ENCODE data around the gene WBP1.

The WBP1 gene

GRCh38 chr2:74416778-74417177, 41.5 kb upstream of the WBP1 start:
- Histone ChIP-seq H3K56ac (ENCODE audit: low read length) (no peak overlapping the region), H2AK5ac (ENCODE audit: low read length) (no peak overlapping the region), H2BK5ac (ENCODE audit: low read length) (no peak overlapping the region), H3K4me2 (ENCODE audit: low read length) (no peak overlapping the region), H3K4me1 (ENCODE audit: control insufficient read depth, low read depth, low read length) (no peaks in the 10 kb centered on the region), H2BK15ac (replicated peaks; ENCODE audit: low read depth) (no peak overlapping the region), H3K23ac (ENCODE audit: low read length) (no peak overlapping the region), H3K18ac (ENCODE audit: low read length) (no peak overlapping the region), H3K9ac (ENCODE audit: low read length) (no peak overlapping the region), H4K5ac (ENCODE audit: low read length) (no peak overlapping the region), H3K36me3 (ENCODE audit: control insufficient read depth, insufficient read depth, low read length) (no peaks in the 10 kb centered on the region), H3K79me1 (ENCODE audit: low read length) (no peaks in the 10 kb centered on the region), H3K27me3 (ENCODE audit: insufficient read depth, low read length, poor library complexity) (no peaks in the 10 kb centered on the region), H3K79me2 (ENCODE audit: control insufficient read depth, insufficient read depth, low read length) (no peaks in the 10 kb centered on the region), H2BK120ac (ENCODE audit: low read depth, low read length) (no peak overlapping the region), H3K4me3 (ENCODE audit: low read length) (no peak overlapping the region), H4K8ac (ENCODE audit: low read depth, low read length) (no peak overlapping the region), H3K27ac (ENCODE audit: low read depth, low read length) (no peak overlapping the region), H3K4ac (ENCODE audit: low read depth, low read length) (no peak overlapping the region)
- DNase-seq, result no peak
- WGBS (ENCODE audit: extremely low coverage, insufficient coverage, low lambda C conversion rate), result no CpG with 5 or more reads among the region's 3 CpGs

GRCh38 chr2:74417197-74417596, 41.0 kb upstream of the WBP1 start:
- no peaks in the 10 kb centered on the region for H3K79me1 ChIP-seq (ENCODE audit: low read length)
- no peak overlapping the region for H3K4ac ChIP-seq (ENCODE audit: low read depth, low read length)
- WGBS (ENCODE audit: extremely low coverage, insufficient coverage, low lambda C conversion rate), result no CpG with 5 or more reads among the region's 3 CpGs

GRCh38 chr2:74417763-74418162, 40.5 kb upstream of the WBP1 start:
- H3K79me2 ChIP-seq (ENCODE audit: control insufficient read depth, insufficient read depth, low read length), result no peaks in the 10 kb centered on the region
- no peak overlapping the region for H2BK5ac ChIP-seq (ENCODE audit: low read length)
- H3K18ac ChIP-seq (ENCODE audit: low read length), result no peak overlapping the region
- no CpG with 5 or more reads among the region's 6 CpGs for WGBS (ENCODE audit: extremely low coverage, insufficient coverage, low lambda C conversion rate)
- no peaks in the 10 kb centered on the region for H3K4me1 ChIP-seq (ENCODE audit: control insufficient read depth, low read depth, low read length)
- H2BK120ac ChIP-seq (ENCODE audit: low read depth, low read length), result no peak overlapping the region
- no peak overlapping the region for H3K4me3 ChIP-seq (ENCODE audit: low read length)
- no peak overlapping the region for H3K4ac ChIP-seq (ENCODE audit: low read depth, low read length)
- H3K23ac ChIP-seq (ENCODE audit: low read length), result no peak overlapping the region
- no peak overlapping the region for H2AK5ac ChIP-seq (ENCODE audit: low read length)
- no peaks in the 10 kb centered on the region for H3K36me3 ChIP-seq (ENCODE audit: control insufficient read depth, insufficient read depth, low read length)
- no peak overlapping the region for H3K27ac ChIP-seq (ENCODE audit: low read depth, low read length)
- H3K4me2 ChIP-seq (ENCODE audit: low read length), result no peak overlapping the region
- H4K5ac ChIP-seq (ENCODE audit: low read length), result no peak overlapping the region
- no peak overlapping the region for H3K9ac ChIP-seq (ENCODE audit: low read length)
- no peak overlapping the region for H3K56ac ChIP-seq (ENCODE audit: low read length)
- H2BK15ac ChIP-seq (replicated peaks; ENCODE audit: low read depth), result no peak overlapping the region
- DNase-seq, result no peak
- H4K8ac ChIP-seq (ENCODE audit: low read depth, low read length), result no peak overlapping the region
- no peaks in the 10 kb centered on the region for H3K27me3 ChIP-seq (ENCODE audit: insufficient read depth, low read length, poor library complexity)
- no peaks in the 10 kb centered on the region for H3K79me1 ChIP-seq (ENCODE audit: low read length)

More at GRCh38 chr2:74417197-74417596, 41.0 kb upstream of the WBP1 start:
- Histone ChIP-seq H3K4me1 (ENCODE audit: control insufficient read depth, low read depth, low read length) (no peaks in the 10 kb centered on the region), H2BK5ac (ENCODE audit: low read length) (no peak overlapping the region), H3K56ac (ENCODE audit: low read length) (no peak overlapping the region), H3K18ac (ENCODE audit: low read length) (no peak overlapping the region), H2AK5ac (ENCODE audit: low read length) (no peak overlapping the region), H3K23ac (ENCODE audit: low read length) (no peak overlapping the region), H3K4me2 (ENCODE audit: low read length) (no peak overlapping the region), H2BK120ac (ENCODE audit: low read depth, low read length) (no peak overlapping the region), H3K36me3 (ENCODE audit: control insufficient read depth, insufficient read depth, low read length) (no peaks in the 10 kb centered on the region), H3K9ac (ENCODE audit: low read length) (no peak overlapping the region), H4K5ac (ENCODE audit: low read length) (no peak overlapping the region), H2BK15ac (replicated peaks; ENCODE audit: low read depth) (no peak overlapping the region), H3K4me3 (ENCODE audit: low read length) (no peak overlapping the region), H3K27ac (ENCODE audit: low read depth, low read length) (no peak overlapping the region), H4K8ac (ENCODE audit: low read depth, low read length) (no peak overlapping the region), H3K79me2 (ENCODE audit: control insufficient read depth, insufficient read depth, low read length) (no peaks in the 10 kb centered on the region), H3K27me3 (ENCODE audit: insufficient read depth, low read length, poor library complexity) (no peaks in the 10 kb centered on the region)
- DNase-seq, result no peak

GRCh38 chr2:74418312-74418711, 39.9 kb upstream of the WBP1 start:
- Histone ChIP-seq H2BK15ac (replicated peaks; ENCODE audit: low read depth) (no peak overlapping the region), H3K36me3 (ENCODE audit: control insufficient read depth, insufficient read depth, low read length) (no peaks in the 10 kb centered on the region), H3K23ac (ENCODE audit: low read length) (no peak overlapping the region), H2BK5ac (ENCODE audit: low read length) (no peak overlapping the region), H4K8ac (ENCODE audit: low read depth, low read length) (no peak overlapping the region), H3K4me3 (ENCODE audit: low read length) (no peak overlapping the region), H3K79me1 (ENCODE audit: low read length) (no peaks in the 10 kb centered on the region), H3K4ac (ENCODE audit: low read depth, low read length) (no peak overlapping the region), H3K9ac (ENCODE audit: low read length) (no peak overlapping the region), H4K5ac (ENCODE audit: low read length) (no peak overlapping the region), H3K27ac (ENCODE audit: low read depth, low read length) (no peak overlapping the region), H3K27me3 (ENCODE audit: insufficient read depth, low read length, poor library complexity) (no peaks in the 10 kb centered on the region), H2BK120ac (ENCODE audit: low read depth, low read length) (no peak overlapping the region), H3K4me2 (ENCODE audit: low read length) (no peak overlapping the region), H3K79me2 (ENCODE audit: control insufficient read depth, insufficient read depth, low read length) (no peaks in the 10 kb centered on the region), H3K4me1 (ENCODE audit: control insufficient read depth, low read depth, low read length) (no peaks in the 10 kb centered on the region), H3K18ac (ENCODE audit: low read length) (no peak overlapping the region), H2AK5ac (ENCODE audit: low read length) (no peak overlapping the region), H3K56ac (ENCODE audit: low read length) (no peak overlapping the region)
- WGBS (ENCODE audit: extremely low coverage, insufficient coverage, low lambda C conversion rate), result no CpG with 5 or more reads among the region's 27 CpGs
- no peak for DNase-seq

- Histone ChIP-seq H2BK120ac (ENCODE audit: low read depth, low read length) (no peak overlapping the region), H2BK5ac (ENCODE audit: low read length) (no peak overlapping the region), H3K9ac (ENCODE audit: low read length) (no peak overlapping the region), H3K4me1 (ENCODE audit: control insufficient read depth, low read depth, low read length) (no peaks in the 10 kb centered on the region), H3K18ac (ENCODE audit: low read length) (no peak overlapping the region), H3K36me3 (ENCODE audit: control insufficient read depth, insufficient read depth, low read length) (no peaks in the 10 kb centered on the region), H2AK5ac (ENCODE audit: low read length) (no peak overlapping the region), H3K56ac (ENCODE audit: low read length) (no peak overlapping the region), H2BK15ac (replicated peaks; ENCODE audit: low read depth) (no peak overlapping the region), H3K79me2 (ENCODE audit: control insufficient read depth, insufficient read depth, low read length) (no peaks in the 10 kb centered on the region), H3K4me2 (ENCODE audit: low read length) (no peak overlapping the region), H3K23ac (ENCODE audit: low read length) (no peak overlapping the region), H3K27ac (ENCODE audit: low read depth, low read length) (no peak overlapping the region), H3K79me1 (ENCODE audit: low read length) (no peaks in the 10 kb centered on the region), H4K8ac (ENCODE audit: low read depth, low read length) (no peak overlapping the region), H3K4ac (ENCODE audit: low read depth, low read length) (no peak overlapping the region), H4K5ac (ENCODE audit: low read length) (no peak overlapping the region), H3K27me3 (ENCODE audit: insufficient read depth, low read length, poor library complexity) (no peaks in the 10 kb centered on the region), H3K4me3 (ENCODE audit: low read length) (no peak overlapping the region)
- no CpG with 5 or more reads among the region's 1 CpG for WGBS (ENCODE audit: extremely low coverage, insufficient coverage, low lambda C conversion rate)
- DNase-seq, result no peak
These were observed 38.9 kb upstream of the WBP1 start for GRCh38 chr2:74419345-74419744.

GRCh38 chr2:74420006-74420405, 38.2 kb upstream of the WBP1 start:
- Histone ChIP-seq H3K4me1 (ENCODE audit: control insufficient read depth, low read depth, low read length) (no peaks in the 10 kb centered on the region), H3K23ac (ENCODE audit: low read length) (no peak overlapping the region), H3K56ac (ENCODE audit: low read length) (no peak overlapping the region), H3K4me2 (ENCODE audit: low read length) (no peak overlapping the region), H2AK5ac (ENCODE audit: low read length) (no peak overlapping the region), H3K4ac (ENCODE audit: low read depth, low read length) (no peak overlapping the region), H3K27ac (ENCODE audit: low read depth, low read length) (no peak overlapping the region), H3K36me3 (ENCODE audit: control insufficient read depth, insufficient read depth, low read length) (no peaks in the 10 kb centered on the region), H3K79me2 (ENCODE audit: control insufficient read depth, insufficient read depth, low read length) (no peaks in the 10 kb centered on the region), H3K27me3 (ENCODE audit: insufficient read depth, low read length, poor library complexity) (no peaks in the 10 kb centered on the region), H4K5ac (ENCODE audit: low read length) (no peak overlapping the region), H2BK15ac (replicated peaks; ENCODE audit: low read depth) (no peak overlapping the region), H2BK120ac (ENCODE audit: low read depth, low read length) (no peak overlapping the region), H4K8ac (ENCODE audit: low read depth, low read length) (no peak overlapping the region), H2BK5ac (ENCODE audit: low read length) (no peak overlapping the region), H3K9ac (ENCODE audit: low read length) (no peak overlapping the region), H3K4me3 (ENCODE audit: low read length) (no peak overlapping the region), H3K79me1 (ENCODE audit: low read length) (no peaks in the 10 kb centered on the region), H3K18ac (ENCODE audit: low read length) (no peak overlapping the region)
- DNase-seq, result no peak
- WGBS (ENCODE audit: extremely low coverage, insufficient coverage, low lambda C conversion rate), result no CpG with 5 or more reads among the region's 2 CpGs
